Stimulated activated CD4-positive, alpha-beta T cell treated with anti-CD3 and anti-CD28 coated beads, Interleukin-1b, Interleukin-23, amount 100 ng/mL, for 24 hours (primary cell): ENCODE data around the gene CXXC5.

Experiments used
- DNase-seq, 4 experiments: peaks; one replicate each; pipeline ENCODE4 v3.0.0-alpha.2; 2020; ENCODE audit warnings: low read depth in 4 of 4, low spot score in 1 of 4

Gene CXXC5

GRCh38 chr5:139650689-139651042 lies 2.5 kb downstream of the CXXC5 start:
- DNase-seq, result no peak

GRCh38 chr5:139651043-139651834 lies 3.1 kb downstream of the CXXC5 start:
- DNase-seq, result no peak

- DNase-seq, result peak in 1 of 4 experiments; percentile 37
Measured at GRCh38 chr5:139651853-139652787, 4.0 kb downstream of the CXXC5 start.

GRCh38 chr5:139652788-139653241 lies 4.7 kb downstream of the CXXC5 start:
- no peak for DNase-seq

- DNase-seq, result no peak
Measured at GRCh38 chr5:139653616-139654015, 5.5 kb downstream of the CXXC5 start.

GRCh38 chr5:139654464-139654863 lies 6.3 kb downstream of the CXXC5 start:
- DNase-seq, result no peak

- DNase-seq, result no peak
Measured at GRCh38 chr5:139654871-139655491, 6.8 kb downstream of the CXXC5 start.

GRCh38 chr5:139655727-139656271 lies 7.7 kb downstream of the CXXC5 start:
- DNase-seq, result no peak

GRCh38 chr5:139657363-139658321 lies 9.5 kb downstream of the CXXC5 start:
- no peak for DNase-seq

- DNase-seq, result no peak
Measured at GRCh38 chr5:139658501-139658927, 10.4 kb downstream of the CXXC5 start.

- DNase-seq, result no peak
Measured at GRCh38 chr5:139658928-139659667, 10.9 kb downstream of the CXXC5 start.

GRCh38 chr5:139659695-139660101 lies 11.5 kb downstream of the CXXC5 start:
- DNase-seq, result no peak

GRCh38 chr5:139660105-139660922 lies 12.2 kb downstream of the CXXC5 start:
- no peak for DNase-seq

GRCh38 chr5:139660923-139661814 lies 13.0 kb downstream of the CXXC5 start:
- no peak for DNase-seq

GRCh38 chr5:139662617-139663016 lies 14.5 kb downstream of the CXXC5 start:
- no peak for DNase-seq

GRCh38 chr5:139663207-139664085 lies 15.3 kb downstream of the CXXC5 start:
- no peak for DNase-seq
